GM12873 (cell line): ENCODE data around the gene TCF12.
A peak's percentile ranks its signal among the peaks of the same experiment; 100 is the strongest.

ENCODE experiments used
- TF ChIP-seq, protein P1 (sequence below): IDR thresholded peaks from 2 replicates; pipeline ENCODE4 v1.5.1; 2012; ENCODE audit warnings: low read depth, mild to moderate bottlenecking, moderate library complexity, low read length, control low read depth; ENCODE audit not compliant: insufficient read depth; ENCODE audit errors: missing control alignments

The TCF12 gene

GRCh38 chr15:57297630-57298029 lies 379.2 kb downstream of the TCF12 start:
- TF ChIP-seq, protein P1, sequence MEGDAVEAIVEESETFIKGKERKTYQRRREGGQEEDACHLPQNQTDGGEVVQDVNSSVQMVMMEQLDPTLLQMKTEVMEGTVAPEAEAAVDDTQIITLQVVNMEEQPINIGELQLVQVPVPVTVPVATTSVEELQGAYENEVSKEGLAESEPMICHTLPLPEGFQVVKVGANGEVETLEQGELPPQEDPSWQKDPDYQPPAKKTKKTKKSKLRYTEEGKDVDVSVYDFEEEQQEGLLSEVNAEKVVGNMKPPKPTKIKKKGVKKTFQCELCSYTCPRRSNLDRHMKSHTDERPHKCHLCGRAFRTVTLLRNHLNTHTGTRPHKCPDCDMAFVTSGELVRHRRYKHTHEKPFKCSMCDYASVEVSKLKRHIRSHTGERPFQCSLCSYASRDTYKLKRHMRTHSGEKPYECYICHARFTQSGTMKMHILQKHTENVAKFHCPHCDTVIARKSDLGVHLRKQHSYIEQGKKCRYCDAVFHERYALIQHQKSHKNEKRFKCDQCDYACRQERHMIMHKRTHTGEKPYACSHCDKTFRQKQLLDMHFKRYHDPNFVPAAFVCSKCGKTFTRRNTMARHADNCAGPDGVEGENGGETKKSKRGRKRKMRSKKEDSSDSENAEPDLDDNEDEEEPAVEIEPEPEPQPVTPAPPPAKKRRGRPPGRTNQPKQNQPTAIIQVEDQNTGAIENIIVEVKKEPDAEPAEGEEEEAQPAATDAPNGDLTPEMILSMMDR = no peak

DNA sequence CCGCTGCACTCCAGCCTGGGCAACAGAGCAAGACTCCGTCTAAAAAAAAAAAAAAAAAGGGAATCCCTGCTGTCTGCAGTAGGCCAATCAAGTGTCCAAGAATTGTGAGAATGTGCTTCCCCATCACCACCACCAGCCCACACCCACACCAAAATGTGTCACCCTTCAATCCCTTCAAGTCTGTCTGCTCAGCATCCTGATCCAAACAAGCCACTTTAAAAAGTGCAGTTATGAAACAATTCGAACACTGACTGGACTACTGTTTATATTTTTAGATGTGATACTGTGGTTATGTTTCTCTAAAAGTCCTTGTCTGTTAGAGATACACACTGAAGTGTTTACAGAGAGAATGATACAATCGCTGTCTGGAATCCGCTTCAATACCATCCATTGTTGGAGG lies 379.8 kb downstream of the TCF12 start:
- TF ChIP-seq, protein P1 = no peak

- TF ChIP-seq, protein P1 = no peak
Observed at GRCh38 chr15:57298843-57299550, 380.6 kb downstream of the TCF12 start.

DNA sequence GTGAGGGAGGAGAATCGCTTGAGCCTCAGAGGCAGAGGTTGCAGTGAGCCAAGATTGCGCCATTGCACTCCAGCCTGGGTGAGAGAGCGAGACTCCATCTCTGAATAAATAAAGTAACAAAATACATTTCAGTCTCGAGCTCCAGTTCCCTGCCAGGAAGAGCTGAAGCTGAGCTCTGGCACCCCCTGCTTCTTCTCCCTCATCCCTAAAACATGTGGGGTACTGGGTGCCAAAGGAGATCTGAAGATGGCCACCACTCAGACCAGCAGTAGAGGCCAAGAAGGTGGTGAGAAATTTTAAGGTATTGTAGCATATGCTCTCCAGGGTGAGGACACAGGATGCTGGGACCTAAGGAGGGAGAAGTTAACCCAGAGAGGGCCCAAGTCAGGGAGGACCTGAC lies 382.9 kb downstream of the TCF12 start:
- TF ChIP-seq, protein P1 = no peak

- TF ChIP-seq, protein P1 = no peak
Observed at GRCh38 chr15:57302640-57303257, 384.3 kb downstream of the TCF12 start.

DNA sequence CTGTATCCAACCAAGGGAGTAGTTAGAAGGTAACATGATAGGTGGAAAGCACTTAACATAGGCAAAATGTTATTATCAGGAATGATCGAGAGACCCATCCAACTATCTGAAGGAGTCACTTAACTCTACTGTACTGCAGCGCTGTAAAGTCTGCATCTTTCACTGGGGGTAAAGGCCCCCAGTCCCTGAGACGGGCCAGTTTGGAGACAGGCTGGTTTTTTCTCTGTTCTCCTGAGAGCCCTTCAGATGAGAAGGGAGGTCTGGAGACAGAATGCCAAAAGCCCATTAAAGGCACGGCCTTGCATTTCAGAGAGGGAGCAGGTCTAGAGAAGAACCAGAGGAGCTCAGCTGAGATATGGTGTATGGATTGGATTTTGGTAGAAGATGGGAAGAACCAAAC lies 386.6 kb downstream of the TCF12 start:
- TF ChIP-seq, protein P1 = no peak

- TF ChIP-seq, protein P1 = peak; percentile 77
Observed at GRCh38 chr15:57306161-57306943, 387.9 kb downstream of the TCF12 start.
